ENCODE data around the gene GPC6.

The GPC6 gene

GRCh38 chr13:93771227-93771626 is 544.6 kb downstream of the GPC6 start:
- Histone ChIP-seq H3K27me3 (ENCODE audit: control insufficient read depth in 1 of 2, insufficient read depth in 2 of 2, low read length in 2 of 2) (no peaks in the 10 kb centered on the region), H3K27ac (ENCODE audit: low read length) (no peak overlapping the region), H3K4me3 (ENCODE audit: low read length in 2 of 2) (no peak overlapping the region), H3K9me3 (ENCODE audit: control insufficient read depth in 2 of 2, low read length in 2 of 2) (no peaks in the 10 kb centered on the region), H3K4me1 (ENCODE audit: control insufficient read depth, insufficient read depth, low read length) (no peaks in the 10 kb centered on the region), H3K36me3 (ENCODE audit: control insufficient read depth in 2 of 2, insufficient read depth in 2 of 2, low read length in 2 of 2) (no peaks in the 10 kb centered on the region), H3K9ac (ENCODE audit: low read length in 2 of 2) (no peak overlapping the region)

DNA sequence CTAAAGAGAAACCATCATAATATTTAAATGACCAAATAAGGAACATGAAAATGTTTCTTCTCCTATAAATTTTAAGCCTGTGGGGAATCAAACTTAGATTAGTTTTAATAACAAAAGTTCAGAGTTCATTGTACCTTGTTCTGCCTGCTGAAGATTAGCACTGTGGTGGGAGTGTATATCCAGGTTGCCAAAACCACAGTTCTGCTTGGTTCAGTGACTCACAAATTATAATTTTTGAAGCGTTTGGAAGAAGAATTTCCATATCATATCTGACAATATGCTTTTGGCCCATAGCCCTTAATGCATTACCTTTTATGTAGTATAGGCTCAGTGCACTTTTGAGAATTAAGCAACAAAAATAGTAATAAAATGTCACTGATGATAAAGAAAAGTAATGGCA is 545.2 kb downstream of the GPC6 start:
- H3K27ac ChIP-seq (ENCODE audit: low read length), result no peak overlapping the region
- H3K9me3 ChIP-seq (ENCODE audit: control insufficient read depth in 2 of 2, low read length in 2 of 2), result no peaks in the 10 kb centered on the region
- no peaks in the 10 kb centered on the region for H3K36me3 ChIP-seq (ENCODE audit: control insufficient read depth in 2 of 2, insufficient read depth in 2 of 2, low read length in 2 of 2)
- H3K27me3 ChIP-seq (ENCODE audit: control insufficient read depth in 1 of 2, insufficient read depth in 2 of 2, low read length in 2 of 2), result no peaks in the 10 kb centered on the region
- H3K4me3 ChIP-seq (ENCODE audit: low read length in 2 of 2), result no peak overlapping the region
- no peak overlapping the region for H3K9ac ChIP-seq (ENCODE audit: low read length in 2 of 2)
- no peaks in the 10 kb centered on the region for H3K4me1 ChIP-seq (ENCODE audit: control insufficient read depth, insufficient read depth, low read length)

- Histone ChIP-seq H3K9ac (ENCODE audit: low read length in 2 of 2) (no peak overlapping the region), H3K9me3 (ENCODE audit: control insufficient read depth in 2 of 2, low read length in 2 of 2) (no peaks in the 10 kb centered on the region), H3K27ac (ENCODE audit: low read length) (no peak overlapping the region), H3K36me3 (ENCODE audit: control insufficient read depth in 2 of 2, insufficient read depth in 2 of 2, low read length in 2 of 2) (no peaks in the 10 kb centered on the region), H3K4me1 (ENCODE audit: control insufficient read depth, insufficient read depth, low read length) (no peaks in the 10 kb centered on the region), H3K4me3 (ENCODE audit: low read length in 2 of 2) (no peak overlapping the region), H3K27me3 (ENCODE audit: control insufficient read depth in 1 of 2, insufficient read depth in 2 of 2, low read length in 2 of 2) (no peaks in the 10 kb centered on the region)
These were observed 547.9 kb downstream of the GPC6 start for GRCh38 chr13:93774506-93774905.

DNA sequence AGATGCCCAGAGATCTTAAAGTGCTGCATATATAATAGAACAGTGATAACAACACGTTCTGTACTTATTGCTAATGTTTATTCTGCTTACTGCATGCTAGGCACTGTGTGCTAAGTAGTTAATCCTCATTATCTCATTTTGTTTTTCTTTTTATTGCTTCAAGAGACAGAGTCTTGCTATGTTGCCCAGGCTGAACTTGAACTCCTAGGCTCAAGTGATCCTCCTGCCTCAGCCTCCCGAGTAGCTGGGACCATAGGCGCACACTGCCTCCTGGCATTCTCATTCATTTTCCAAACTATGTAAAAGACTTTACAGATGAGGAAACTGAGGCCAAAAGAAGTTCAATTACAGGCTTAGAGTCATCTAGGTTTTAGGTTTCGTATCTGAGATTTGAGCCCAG is 548.4 kb downstream of the GPC6 start:
- Histone ChIP-seq H3K4me3 (ENCODE audit: low read length in 2 of 2) (no peak overlapping the region), H3K27me3 (ENCODE audit: control insufficient read depth in 1 of 2, insufficient read depth in 2 of 2, low read length in 2 of 2) (no peaks in the 10 kb centered on the region), H3K4me1 (ENCODE audit: control insufficient read depth, insufficient read depth, low read length) (no peaks in the 10 kb centered on the region), H3K9me3 (ENCODE audit: control insufficient read depth in 2 of 2, low read length in 2 of 2) (no peaks in the 10 kb centered on the region), H3K9ac (ENCODE audit: low read length in 2 of 2) (no peak overlapping the region), H3K27ac (ENCODE audit: low read length) (no peak overlapping the region), H3K36me3 (ENCODE audit: control insufficient read depth in 2 of 2, insufficient read depth in 2 of 2, low read length in 2 of 2) (no peaks in the 10 kb centered on the region)

- no peak overlapping the region for H3K4me3 ChIP-seq (ENCODE audit: low read length in 2 of 2)
- H3K9ac ChIP-seq (ENCODE audit: low read length in 2 of 2), result no peak overlapping the region
- no peaks in the 10 kb centered on the region for H3K4me1 ChIP-seq (ENCODE audit: control insufficient read depth, insufficient read depth, low read length)
- no peaks in the 10 kb centered on the region for H3K27me3 ChIP-seq (ENCODE audit: control insufficient read depth in 1 of 2, insufficient read depth in 2 of 2, low read length in 2 of 2)
- H3K9me3 ChIP-seq (ENCODE audit: control insufficient read depth in 2 of 2, low read length in 2 of 2), result no peaks in the 10 kb centered on the region
- no peaks in the 10 kb centered on the region for H3K36me3 ChIP-seq (ENCODE audit: control insufficient read depth in 2 of 2, insufficient read depth in 2 of 2, low read length in 2 of 2)
- H3K27ac ChIP-seq (ENCODE audit: low read length), result no peak overlapping the region
These were observed 549.0 kb downstream of the GPC6 start for GRCh38 chr13:93775507-93776108.

GRCh38 chr13:93776936-93777335 is 550.3 kb downstream of the GPC6 start:
- H3K9ac ChIP-seq (ENCODE audit: low read length in 2 of 2), result no peak overlapping the region
- H3K4me1 ChIP-seq (ENCODE audit: control insufficient read depth, insufficient read depth, low read length), result no peaks in the 10 kb centered on the region
- no peak overlapping the region for H3K27ac ChIP-seq (ENCODE audit: low read length)
- H3K4me3 ChIP-seq (ENCODE audit: low read length in 2 of 2), result no peak overlapping the region
- no peaks in the 10 kb centered on the region for H3K27me3 ChIP-seq (ENCODE audit: control insufficient read depth in 1 of 2, insufficient read depth in 2 of 2, low read length in 2 of 2)
- no peaks in the 10 kb centered on the region for H3K9me3 ChIP-seq (ENCODE audit: control insufficient read depth in 2 of 2, low read length in 2 of 2)
- no peaks in the 10 kb centered on the region for H3K36me3 ChIP-seq (ENCODE audit: control insufficient read depth in 2 of 2, insufficient read depth in 2 of 2, low read length in 2 of 2)

DNA sequence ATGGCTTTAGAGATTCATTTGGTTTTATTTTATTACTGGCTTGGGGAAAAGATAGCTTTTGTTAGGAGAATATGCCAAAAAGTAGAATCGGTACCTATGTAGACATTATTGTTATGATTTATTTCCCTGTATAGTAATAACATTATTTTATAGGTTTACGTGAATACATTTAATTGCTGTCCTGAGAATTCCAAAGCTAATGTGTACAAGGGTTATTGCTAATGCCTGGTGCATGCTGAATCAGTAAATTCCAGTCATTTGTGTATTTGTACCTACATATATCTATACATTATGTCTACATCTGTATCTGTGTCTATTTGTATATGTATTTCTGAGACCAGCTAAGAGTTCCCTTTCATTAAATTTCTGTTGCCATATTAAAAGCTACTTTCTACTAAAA is 550.9 kb downstream of the GPC6 start:
- Histone ChIP-seq H3K27ac (ENCODE audit: low read length) (no peak overlapping the region), H3K36me3 (ENCODE audit: control insufficient read depth in 2 of 2, insufficient read depth in 2 of 2, low read length in 2 of 2) (no peaks in the 10 kb centered on the region), H3K4me3 (ENCODE audit: low read length in 2 of 2) (no peak overlapping the region), H3K27me3 (ENCODE audit: control insufficient read depth in 1 of 2, insufficient read depth in 2 of 2, low read length in 2 of 2) (no peaks in the 10 kb centered on the region), H3K9me3 (ENCODE audit: control insufficient read depth in 2 of 2, low read length in 2 of 2) (no peaks in the 10 kb centered on the region), H3K9ac (ENCODE audit: low read length in 2 of 2) (no peak overlapping the region), H3K4me1 (ENCODE audit: control insufficient read depth, insufficient read depth, low read length) (no peaks in the 10 kb centered on the region)

GRCh38 chr13:93778548-93778947 is 551.9 kb downstream of the GPC6 start:
- Histone ChIP-seq H3K4me1 (ENCODE audit: control insufficient read depth, insufficient read depth, low read length) (no peaks in the 10 kb centered on the region), H3K4me3 (ENCODE audit: low read length in 2 of 2) (no peak overlapping the region), H3K9ac (ENCODE audit: low read length in 2 of 2) (no peak overlapping the region), H3K27me3 (ENCODE audit: control insufficient read depth in 1 of 2, insufficient read depth in 2 of 2, low read length in 2 of 2) (no peaks in the 10 kb centered on the region), H3K9me3 (ENCODE audit: control insufficient read depth in 2 of 2, low read length in 2 of 2) (no peaks in the 10 kb centered on the region), H3K27ac (ENCODE audit: low read length) (no peak overlapping the region), H3K36me3 (ENCODE audit: control insufficient read depth in 2 of 2, insufficient read depth in 2 of 2, low read length in 2 of 2) (no peaks in the 10 kb centered on the region)

DNA sequence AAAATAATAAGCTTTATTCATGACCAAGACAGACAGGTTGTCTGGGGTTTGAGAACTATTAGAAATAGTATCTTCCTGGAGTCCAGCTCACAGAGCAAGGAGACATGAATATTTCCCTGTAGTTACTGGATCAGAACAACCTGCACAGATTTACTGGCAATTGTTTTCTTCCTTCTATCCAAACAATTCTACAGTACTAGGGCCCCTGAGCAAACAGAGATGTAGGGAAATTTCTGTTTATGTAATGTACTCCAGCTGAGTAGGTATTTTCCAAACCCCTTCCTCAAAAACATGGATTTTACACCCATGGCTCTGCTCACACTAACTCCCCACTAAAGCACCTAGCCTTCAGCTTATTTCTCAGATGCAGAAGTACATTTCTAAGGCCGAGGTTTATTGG is 557.6 kb downstream of the GPC6 start:
- no peaks in the 10 kb centered on the region for H3K9me3 ChIP-seq (ENCODE audit: control insufficient read depth in 2 of 2, low read length in 2 of 2)
- no peak overlapping the region for H3K4me3 ChIP-seq (ENCODE audit: low read length in 2 of 2)
- H3K36me3 ChIP-seq (ENCODE audit: control insufficient read depth in 2 of 2, insufficient read depth in 2 of 2, low read length in 2 of 2), result no peaks in the 10 kb centered on the region
- H3K4me1 ChIP-seq (ENCODE audit: control insufficient read depth, insufficient read depth, low read length), result no peaks in the 10 kb centered on the region
- H3K9ac ChIP-seq (ENCODE audit: low read length in 2 of 2), result no peak overlapping the region
- no peak overlapping the region for H3K27ac ChIP-seq (ENCODE audit: low read length)
- no peaks in the 10 kb centered on the region for H3K27me3 ChIP-seq (ENCODE audit: control insufficient read depth in 1 of 2, insufficient read depth in 2 of 2, low read length in 2 of 2)

DNA sequence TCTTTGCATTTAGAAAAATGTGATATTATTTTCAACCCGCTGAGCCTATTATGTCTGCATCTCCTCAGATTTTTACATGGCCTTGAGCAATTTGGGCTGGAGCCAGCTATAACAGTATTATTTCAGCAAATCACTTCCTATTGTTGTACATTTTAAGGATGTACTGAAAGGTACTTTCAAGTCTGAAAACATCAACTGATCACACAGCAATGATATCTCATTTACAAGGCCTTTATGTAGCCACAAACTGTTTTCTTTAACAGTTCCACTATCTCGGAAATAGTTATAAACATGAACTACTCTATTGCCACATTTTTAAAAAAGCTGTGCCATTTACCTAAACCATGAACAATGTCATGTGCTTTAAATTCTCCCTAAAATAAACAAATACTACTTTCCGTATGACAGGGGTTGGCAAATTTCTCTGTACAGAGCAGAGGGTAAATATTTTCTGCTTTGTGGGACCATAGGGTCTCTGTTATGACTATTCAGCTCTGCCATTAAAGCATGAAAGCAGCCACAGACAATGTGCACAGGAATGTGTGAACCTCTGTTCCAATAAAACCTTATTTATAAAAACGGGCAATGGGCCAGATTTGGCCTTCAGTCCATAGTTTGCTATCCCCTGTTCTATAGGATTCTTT is 560.4 kb downstream of the GPC6 start:
- Histone ChIP-seq H3K9ac (ENCODE audit: low read length in 2 of 2) (no peak overlapping the region), H3K4me3 (ENCODE audit: low read length in 2 of 2) (no peak overlapping the region), H3K36me3 (ENCODE audit: control insufficient read depth in 2 of 2, insufficient read depth in 2 of 2, low read length in 2 of 2) (no peaks in the 10 kb centered on the region), H3K9me3 (ENCODE audit: control insufficient read depth in 2 of 2, low read length in 2 of 2) (no peaks in the 10 kb centered on the region), H3K27me3 (ENCODE audit: control insufficient read depth in 1 of 2, insufficient read depth in 2 of 2, low read length in 2 of 2) (no peaks in the 10 kb centered on the region), H3K4me1 (ENCODE audit: control insufficient read depth, insufficient read depth, low read length) (no peaks in the 10 kb centered on the region), H3K27ac (ENCODE audit: low read length) (no peak overlapping the region)

- H3K36me3 ChIP-seq (ENCODE audit: control insufficient read depth in 2 of 2, insufficient read depth in 2 of 2, low read length in 2 of 2), result no peaks in the 10 kb centered on the region
- H3K27me3 ChIP-seq (ENCODE audit: control insufficient read depth in 1 of 2, insufficient read depth in 2 of 2, low read length in 2 of 2), result no peaks in the 10 kb centered on the region
- H3K27ac ChIP-seq (ENCODE audit: low read length), result no peak overlapping the region
- no peak overlapping the region for H3K4me3 ChIP-seq (ENCODE audit: low read length in 2 of 2)
- no peaks in the 10 kb centered on the region for H3K4me1 ChIP-seq (ENCODE audit: control insufficient read depth, insufficient read depth, low read length)
- no peaks in the 10 kb centered on the region for H3K9me3 ChIP-seq (ENCODE audit: control insufficient read depth in 2 of 2, low read length in 2 of 2)
- no peak overlapping the region for H3K9ac ChIP-seq (ENCODE audit: low read length in 2 of 2)
These were observed 561.8 kb downstream of the GPC6 start for GRCh38 chr13:93788456-93788855.
